ENCODE results near the gene ZNF654.
"Not testable (repeated sequence)": the region's sequence is repeated elsewhere in the genome, so short reads cannot be mapped to it uniquely, and the experiment has no call there.

Gene ZNF654

DNA sequence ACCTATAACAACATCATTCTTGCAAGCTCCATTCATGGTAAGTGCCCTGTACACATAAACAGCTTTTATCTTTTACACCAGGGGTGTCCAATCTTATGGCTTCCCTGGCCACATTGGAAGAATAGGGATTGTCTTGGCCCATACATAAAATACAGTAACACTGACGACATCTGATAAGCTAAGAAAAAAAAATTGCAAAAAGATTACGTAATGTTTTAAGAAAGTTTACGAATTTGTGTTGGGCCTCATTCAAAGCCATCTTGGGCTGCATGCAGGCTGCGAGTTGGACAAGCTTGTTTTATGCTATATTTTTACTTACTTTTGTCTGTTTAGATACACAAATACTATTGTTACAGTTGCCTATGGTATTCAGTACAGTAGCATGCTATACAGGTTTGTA is 31.6 kb downstream of the ZNF654 start:
- H3K4me1 ChIP-seq (ENCODE audit: insufficient read depth, low read length) = no peaks in the 10 kb centered on the region
- H3K36me3 ChIP-seq (ENCODE audit: insufficient read depth, low read length) = 0 out of 2 replicates have a peak, but pooled peaks cover 2% of the 10 kb centered on the region
- no peak overlapping the region for H3K9ac ChIP-seq (ENCODE audit: low read depth, low read length)
- H3K9me3 ChIP-seq (ENCODE audit: control insufficient read depth, insufficient read depth, low read length) = peaks cover 5% of the 10 kb centered on the region; the same call in 1 of the 2 replicates

DNA sequence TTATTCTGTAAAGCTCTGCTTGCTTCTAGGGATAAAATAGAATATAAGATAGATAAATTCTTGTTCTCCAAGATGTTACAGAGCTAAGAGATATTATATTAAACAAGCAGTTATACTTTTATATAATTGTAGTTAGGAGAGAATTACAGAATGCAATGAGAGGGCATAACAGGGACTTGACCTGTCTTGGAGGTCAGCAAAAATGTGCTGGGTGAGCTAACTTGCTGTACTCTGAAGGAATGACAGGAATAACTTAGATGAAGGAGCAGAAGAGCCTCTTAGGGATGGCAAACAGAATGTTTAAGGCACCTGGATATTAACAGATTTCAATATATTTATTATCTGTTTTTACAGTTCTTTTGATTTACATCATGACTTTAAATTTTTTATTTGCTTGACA is 33.2 kb downstream of the ZNF654 start:
- 0 out of 2 replicates have a peak, but pooled peaks cover 2% of the 10 kb centered on the region for H3K36me3 ChIP-seq (ENCODE audit: insufficient read depth, low read length)
- H3K9me3 ChIP-seq (ENCODE audit: control insufficient read depth, insufficient read depth, low read length) = peaks cover 5% of the 10 kb centered on the region; the same call in 1 of the 2 replicates
- H3K9ac ChIP-seq (ENCODE audit: low read depth, low read length) = no peak overlapping the region
- no peaks in the 10 kb centered on the region for H3K4me1 ChIP-seq (ENCODE audit: insufficient read depth, low read length)

- H3K36me3 ChIP-seq (ENCODE audit: insufficient read depth, low read length) = 0 out of 2 replicates have a peak, but pooled peaks cover 2% of the 10 kb centered on the region
These were observed 34.2 kb downstream of the ZNF654 start for GRCh38 chr3:88093266-88093665.

GRCh38 chr3:88101142-88101541 is 42.1 kb downstream of the ZNF654 start:
- no peaks in the 10 kb centered on the region for H3K9me3 ChIP-seq (ENCODE audit: control insufficient read depth, insufficient read depth, low read length)
- H3K9ac ChIP-seq (ENCODE audit: low read depth, low read length) = no peak overlapping the region
- H3K36me3 ChIP-seq (ENCODE audit: insufficient read depth, low read length) = no peaks in the 10 kb centered on the region
- H3K4me1 ChIP-seq (ENCODE audit: insufficient read depth, low read length) = no peaks in the 10 kb centered on the region

More at GRCh38 chr3:88093266-88093665, 34.2 kb downstream of the ZNF654 start:
- H3K9ac ChIP-seq (ENCODE audit: low read depth, low read length) = no peak overlapping the region
- peaks cover 5% of the 10 kb centered on the region; the same call in 1 of the 2 replicates for H3K9me3 ChIP-seq (ENCODE audit: control insufficient read depth, insufficient read depth, low read length)
- no peaks in the 10 kb centered on the region for H3K4me1 ChIP-seq (ENCODE audit: insufficient read depth, low read length)

DNA sequence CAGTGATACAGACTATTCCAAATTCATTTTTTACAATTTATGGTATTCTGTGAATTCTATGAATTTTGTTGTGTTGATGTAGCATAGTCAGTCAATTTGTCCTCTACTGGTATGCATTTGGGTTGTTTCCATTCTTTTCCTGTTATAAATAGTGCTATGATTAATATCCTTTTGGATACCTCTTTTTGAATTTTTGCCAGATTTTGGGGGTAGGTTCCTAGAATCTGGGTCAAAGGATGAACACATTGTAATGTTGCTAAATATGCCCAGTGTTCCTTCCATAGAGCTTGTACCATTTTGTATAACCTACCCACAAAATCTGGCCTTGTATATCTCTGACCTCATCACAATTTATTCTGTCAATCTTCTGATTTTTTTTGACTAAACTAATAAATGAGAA is 46.3 kb downstream of the ZNF654 start:
- Histone ChIP-seq H3K9ac (ENCODE audit: low read depth, low read length) (no peak overlapping the region), H3K9me3 (ENCODE audit: control insufficient read depth, insufficient read depth, low read length) (no peaks in the 10 kb centered on the region), H3K4me1 (ENCODE audit: insufficient read depth, low read length) (no peaks in the 10 kb centered on the region), H3K36me3 (ENCODE audit: insufficient read depth, low read length) (no peaks in the 10 kb centered on the region)

GRCh38 chr3:88112289-88112688 is 53.2 kb downstream of the ZNF654 start:
- Histone ChIP-seq H3K4me1 (ENCODE audit: insufficient read depth, low read length) (peaks cover 4% of the 10 kb centered on the region; the same call in 1 of the 2 replicates), H3K9ac (ENCODE audit: low read depth, low read length) (no peak overlapping the region), H3K36me3 (ENCODE audit: insufficient read depth, low read length) (no peaks in the 10 kb centered on the region), H3K9me3 (ENCODE audit: control insufficient read depth, insufficient read depth, low read length) (no peaks in the 10 kb centered on the region)

GRCh38 chr3:88113311-88114162 is 54.5 kb downstream of the ZNF654 start:
- Histone ChIP-seq H3K4me1 (ENCODE audit: insufficient read depth, low read length) (peaks cover 4% of the 10 kb centered on the region; the same call in 1 of the 2 replicates), H3K36me3 (ENCODE audit: insufficient read depth, low read length) (no peaks in the 10 kb centered on the region), H3K9ac (ENCODE audit: low read depth, low read length) (no peak overlapping the region), H3K9me3 (ENCODE audit: control insufficient read depth, insufficient read depth, low read length) (no peaks in the 10 kb centered on the region)

GRCh38 chr3:88114878-88115549 is 56.0 kb downstream of the ZNF654 start:
- Histone ChIP-seq H3K9ac (ENCODE audit: low read depth, low read length) (no peak overlapping the region), H3K4me1 (ENCODE audit: insufficient read depth, low read length) (peaks cover 4% of the 10 kb centered on the region; the same call in 1 of the 2 replicates), H3K36me3 (ENCODE audit: insufficient read depth, low read length) (no peaks in the 10 kb centered on the region), H3K9me3 (ENCODE audit: control insufficient read depth, insufficient read depth, low read length) (no peaks in the 10 kb centered on the region)

DNA sequence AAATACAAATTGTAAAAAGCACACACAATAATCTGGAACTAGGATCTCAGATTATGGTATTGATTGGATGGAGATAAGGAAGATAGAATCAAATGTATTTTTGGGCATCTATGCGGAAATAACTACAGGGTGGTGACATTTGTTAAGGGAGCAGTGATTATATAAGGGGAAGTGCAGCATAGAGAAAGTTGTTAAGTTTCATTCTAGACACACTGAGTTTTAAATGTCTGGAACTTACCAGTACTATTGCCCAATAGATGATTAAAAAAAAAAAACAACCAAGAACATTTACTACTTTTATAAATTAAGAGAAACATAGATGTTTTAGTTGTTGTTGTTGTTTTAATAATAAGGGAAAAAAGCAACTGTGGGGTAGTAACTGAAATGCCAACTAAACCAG is 58.6 kb downstream of the ZNF654 start:
- Histone ChIP-seq H3K36me3 (ENCODE audit: insufficient read depth, low read length) (no peaks in the 10 kb centered on the region), H3K9ac (ENCODE audit: low read depth, low read length) (no peak overlapping the region), H3K4me1 (ENCODE audit: insufficient read depth, low read length) (peaks cover 4% of the 10 kb centered on the region; the same call in 1 of the 2 replicates), H3K9me3 (ENCODE audit: control insufficient read depth, insufficient read depth, low read length) (no peaks in the 10 kb centered on the region)

DNA sequence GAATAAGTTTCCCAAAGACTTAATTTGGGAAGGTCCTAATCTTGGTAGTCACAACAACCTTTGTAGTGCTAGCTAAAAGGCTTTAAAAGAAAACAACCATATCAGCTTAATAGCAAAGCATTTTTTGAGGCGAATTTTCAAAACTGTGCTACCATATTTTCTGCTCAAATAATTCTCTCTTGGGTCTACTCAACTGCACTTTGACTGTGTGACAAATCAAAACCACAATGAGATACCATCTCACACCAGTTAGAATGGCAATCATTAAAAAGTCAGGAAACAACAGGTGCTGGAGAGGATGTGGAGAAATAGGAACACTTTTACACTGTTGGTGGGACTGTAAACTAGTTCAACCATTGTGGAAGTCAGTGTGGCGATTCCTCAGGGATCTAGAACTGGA is 59.5 kb downstream of the ZNF654 start:
- not testable (repeated sequence) for H3K9ac ChIP-seq (ENCODE audit: low read depth, low read length); H3K9me3 ChIP-seq (ENCODE audit: control insufficient read depth, insufficient read depth, low read length); H3K4me1 ChIP-seq (ENCODE audit: insufficient read depth, low read length); H3K36me3 ChIP-seq (ENCODE audit: insufficient read depth, low read length)

DNA sequence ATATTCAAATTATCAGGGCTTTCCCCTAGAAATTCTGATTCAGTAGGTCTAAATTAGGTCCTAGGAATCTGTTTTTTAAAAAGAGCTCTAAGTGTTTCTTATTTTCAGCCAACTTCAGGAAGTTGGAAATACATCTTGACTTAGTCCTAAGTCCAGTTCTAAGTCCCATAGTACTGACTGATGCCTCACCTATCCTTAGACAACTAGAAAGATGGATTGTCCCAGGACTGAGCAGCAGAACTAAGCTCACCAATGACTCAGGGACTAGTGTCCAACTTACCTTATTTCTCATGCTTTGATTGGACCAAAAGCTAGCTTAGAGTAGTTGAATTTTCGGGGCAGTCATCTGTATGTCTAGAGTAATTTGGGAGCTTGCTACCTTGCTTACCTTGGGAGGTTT is 64.5 kb downstream of the ZNF654 start:
- H3K36me3 ChIP-seq (ENCODE audit: insufficient read depth, low read length) = no peaks in the 10 kb centered on the region
- no peaks in the 10 kb centered on the region for H3K4me1 ChIP-seq (ENCODE audit: insufficient read depth, low read length)
- H3K9ac ChIP-seq (ENCODE audit: low read depth, low read length) = no peak overlapping the region
- H3K9me3 ChIP-seq (ENCODE audit: control insufficient read depth, insufficient read depth, low read length) = no peaks in the 10 kb centered on the region

DNA sequence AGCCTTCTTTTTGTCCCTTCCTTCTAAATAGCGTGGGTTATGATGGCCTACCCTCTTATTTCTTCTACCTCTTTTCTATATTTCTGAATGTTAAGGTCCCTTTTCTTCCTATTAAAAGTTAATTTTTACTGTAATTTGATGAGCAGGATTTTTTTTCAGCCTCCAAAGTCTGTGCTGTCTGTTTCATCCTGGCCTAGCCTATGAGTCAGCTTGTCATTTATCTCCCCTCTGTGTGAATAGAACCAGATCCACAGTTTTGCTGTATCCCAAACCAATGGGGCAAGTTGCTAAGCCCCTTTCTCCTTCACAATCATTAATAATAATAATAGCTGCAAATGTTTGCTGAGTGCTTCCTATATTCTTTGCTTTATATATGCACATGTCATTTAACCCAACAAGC is 72.6 kb downstream of the ZNF654 start:
- Histone ChIP-seq H3K4me1 (ENCODE audit: insufficient read depth, low read length) (no peaks in the 10 kb centered on the region), H3K9ac (ENCODE audit: low read depth, low read length) (no peak overlapping the region), H3K9me3 (ENCODE audit: control insufficient read depth, insufficient read depth, low read length) (no peaks in the 10 kb centered on the region), H3K36me3 (ENCODE audit: insufficient read depth, low read length) (no peaks in the 10 kb centered on the region)

- no peaks in the 10 kb centered on the region for H3K36me3 ChIP-seq (ENCODE audit: insufficient read depth, low read length)
- H3K9me3 ChIP-seq (ENCODE audit: control insufficient read depth, insufficient read depth, low read length) = no peaks in the 10 kb centered on the region
- H3K9ac ChIP-seq (ENCODE audit: low read depth, low read length) = no peak overlapping the region
- H3K4me1 ChIP-seq (ENCODE audit: insufficient read depth, low read length) = no peaks in the 10 kb centered on the region
These were observed 73.8 kb downstream of the ZNF654 start for GRCh38 chr3:88132894-88133293.

GRCh38 chr3:88133711-88134263 is 74.7 kb downstream of the ZNF654 start:
- no peaks in the 10 kb centered on the region for H3K9me3 ChIP-seq (ENCODE audit: control insufficient read depth, insufficient read depth, low read length)
- H3K9ac ChIP-seq (ENCODE audit: low read depth, low read length) = no peak overlapping the region
- H3K4me1 ChIP-seq (ENCODE audit: insufficient read depth, low read length) = no peaks in the 10 kb centered on the region
- no peaks in the 10 kb centered on the region for H3K36me3 ChIP-seq (ENCODE audit: insufficient read depth, low read length)
